BLaER1 (cell line): Measurements from ENCODE around the gene KAZN.

Experiments
- H3K27ac ChIP-seq: shearing (Covaris generic); formaldehyde crosslinking; 2 replicates; pipeline ENCODE4 v1.8.1; 2022
- H3K27me3 ChIP-seq: shearing (Covaris generic); formaldehyde crosslinking; 2 replicates; pipeline ENCODE4 v1.8.1; 2022
- H3K36me3 ChIP-seq: shearing (Covaris generic); formaldehyde crosslinking; 2 replicates; pipeline ENCODE4 v1.8.1; 2022
- H3K4me1 ChIP-seq: shearing (Covaris generic); formaldehyde crosslinking; 2 replicates; pipeline ENCODE4 v1.8.1; 2022
- H3K4me2 ChIP-seq: shearing (Covaris generic); formaldehyde crosslinking; 2 replicates; pipeline ENCODE4 v1.8.1; 2022
- H3K4me3 ChIP-seq: shearing (Covaris generic); formaldehyde crosslinking; 2 replicates; pipeline ENCODE4 v1.8.1; 2022
- H3K9ac ChIP-seq: shearing (Covaris generic); formaldehyde crosslinking; 2 replicates; pipeline ENCODE4 v1.8.1; 2022
- H3K9me3 ChIP-seq: shearing (Covaris generic); formaldehyde crosslinking; 2 replicates; pipeline ENCODE4 v1.8.1; 2022
- H4K20me1 ChIP-seq: shearing (Covaris generic); formaldehyde crosslinking; 2 replicates; pipeline ENCODE4 v1.8.1; 2022
- Cebpa-rat ChIP-seq: shearing (Covaris generic); IDR thresholded peaks from 2 replicates; pipeline ENCODE4 v1.8.1; 2022

Gene KAZN

GRCh38 chr1:15063783-15064182 lies 465.3 kb downstream of the KAZN start:
- Histone ChIP-seq H3K36me3 (peaks cover 73% of the 10 kb centered on the region), H3K9me3 (peaks cover 9% of the 10 kb centered on the region), H3K9ac (no peak overlapping the region), H3K27me3 (no peaks in the 10 kb centered on the region), H3K4me2 (no peak overlapping the region), H3K4me1 (peaks cover 13% of the 10 kb centered on the region), H3K27ac (no peak overlapping the region), H4K20me1 (no peaks in the 10 kb centered on the region), H3K4me3 (no peak overlapping the region)
- TF ChIP-seq Cebpa-rat = no peak

- Histone ChIP-seq H3K27me3 (no peaks in the 10 kb centered on the region), H3K27ac (no peak overlapping the region), H3K36me3 (peaks cover 69% of the 10 kb centered on the region), H4K20me1 (no peaks in the 10 kb centered on the region), H3K4me1 (peaks cover 13% of the 10 kb centered on the region), H3K4me2 (no peak overlapping the region), H3K9ac (no peak overlapping the region), H3K4me3 (no peak overlapping the region), H3K9me3 (peaks cover 9% of the 10 kb centered on the region)
- no peak for TF ChIP-seq Cebpa-rat
Observed at GRCh38 chr1:15064217-15064929, 465.9 kb downstream of the KAZN start.

GRCh38 chr1:15065291-15065690 lies 466.8 kb downstream of the KAZN start:
- peaks cover 9% of the 10 kb centered on the region for H3K9me3 ChIP-seq
- H4K20me1 ChIP-seq = no peaks in the 10 kb centered on the region
- H3K27ac ChIP-seq = no peak overlapping the region
- no peaks in the 10 kb centered on the region for H3K27me3 ChIP-seq
- no peak overlapping the region for H3K9ac ChIP-seq
- H3K4me2 ChIP-seq = peak overlapping the region; percentile 42; the same call in 1 of the 2 replicates
- peaks cover 13% of the 10 kb centered on the region for H3K4me1 ChIP-seq
- no peak for TF ChIP-seq Cebpa-rat
- H3K4me3 ChIP-seq = no peak overlapping the region
- H3K36me3 ChIP-seq = peaks cover 59% of the 10 kb centered on the region

GRCh38 chr1:15065736-15066135 lies 467.3 kb downstream of the KAZN start:
- Histone ChIP-seq H3K9me3 (peaks cover 9% of the 10 kb centered on the region), H3K36me3 (peaks cover 55% of the 10 kb centered on the region), H3K4me2 (peak overlapping the region; percentile 42), H3K27me3 (no peaks in the 10 kb centered on the region), H3K4me1 (peaks cover 13% of the 10 kb centered on the region), H3K4me3 (no peak overlapping the region), H3K27ac (no peak overlapping the region), H3K9ac (0 out of 2 replicates have a peak overlapping the region, but pooled peaks have one; percentile 15), H4K20me1 (no peaks in the 10 kb centered on the region)
- no peak for TF ChIP-seq Cebpa-rat

GRCh38 chr1:15066191-15066590 lies 467.7 kb downstream of the KAZN start:
- Histone ChIP-seq H3K4me3 (no peak overlapping the region), H3K9me3 (peaks cover 9% of the 10 kb centered on the region), H3K27ac (no peak overlapping the region), H3K4me1 (peaks cover 13% of the 10 kb centered on the region), H3K27me3 (no peaks in the 10 kb centered on the region), H3K36me3 (peaks cover 53% of the 10 kb centered on the region), H3K4me2 (peak overlapping the region; percentile 42), H4K20me1 (no peaks in the 10 kb centered on the region), H3K9ac (0 out of 2 replicates have a peak overlapping the region, but pooled peaks have one; percentile 15)
- no peak for TF ChIP-seq Cebpa-rat

GRCh38 chr1:15067148-15067547 lies 468.7 kb downstream of the KAZN start:
- Histone ChIP-seq H3K36me3 (peaks cover 44% of the 10 kb centered on the region), H3K4me2 (no peak overlapping the region), H3K27ac (no peak overlapping the region), H3K4me3 (no peak overlapping the region), H3K9me3 (peaks cover 4% of the 10 kb centered on the region), H3K9ac (no peak overlapping the region), H3K4me1 (peaks cover 13% of the 10 kb centered on the region), H3K27me3 (no peaks in the 10 kb centered on the region), H4K20me1 (no peaks in the 10 kb centered on the region)
- no peak for TF ChIP-seq Cebpa-rat

- H4K20me1 ChIP-seq = no peaks in the 10 kb centered on the region
- H3K9me3 ChIP-seq = no peaks in the 10 kb centered on the region
- no peak overlapping the region for H3K27ac ChIP-seq
- peaks cover 35% of the 10 kb centered on the region for H3K36me3 ChIP-seq
- no peaks in the 10 kb centered on the region for H3K27me3 ChIP-seq
- TF ChIP-seq Cebpa-rat = no peak
- H3K4me2 ChIP-seq = no peak overlapping the region
- peaks cover 13% of the 10 kb centered on the region for H3K4me1 ChIP-seq
- no peak overlapping the region for H3K4me3 ChIP-seq
- H3K9ac ChIP-seq = no peak overlapping the region
Observed at GRCh38 chr1:15068152-15068551, 469.7 kb downstream of the KAZN start.

GRCh38 chr1:15068997-15069396 lies 470.5 kb downstream of the KAZN start:
- Histone ChIP-seq H3K4me1 (peaks cover 13% of the 10 kb centered on the region), H3K4me2 (no peak overlapping the region), H3K27me3 (no peaks in the 10 kb centered on the region), H3K36me3 (peaks cover 26% of the 10 kb centered on the region), H3K9me3 (no peaks in the 10 kb centered on the region), H3K27ac (no peak overlapping the region), H4K20me1 (no peaks in the 10 kb centered on the region), H3K9ac (no peak overlapping the region), H3K4me3 (no peak overlapping the region)
- no peak for TF ChIP-seq Cebpa-rat

- no peak for TF ChIP-seq Cebpa-rat
- Histone ChIP-seq H3K27ac (no peak overlapping the region), H3K4me1 (peaks cover 12% of the 10 kb centered on the region), H3K4me2 (no peak overlapping the region), H4K20me1 (no peaks in the 10 kb centered on the region), H3K4me3 (no peak overlapping the region), H3K36me3 (peaks cover 14% of the 10 kb centered on the region), H3K9me3 (no peaks in the 10 kb centered on the region), H3K9ac (no peak overlapping the region), H3K27me3 (no peaks in the 10 kb centered on the region)
Observed at GRCh38 chr1:15070145-15070748, 471.8 kb downstream of the KAZN start.

GRCh38 chr1:15071936-15072335 lies 473.5 kb downstream of the KAZN start:
- Histone ChIP-seq H3K27me3 (no peaks in the 10 kb centered on the region), H3K4me2 (no peak overlapping the region), H3K4me3 (no peak overlapping the region), H3K4me1 (no peaks in the 10 kb centered on the region), H4K20me1 (no peaks in the 10 kb centered on the region), H3K36me3 (peaks cover 3% of the 10 kb centered on the region; the same call in 1 of the 2 replicates), H3K27ac (no peak overlapping the region), H3K9me3 (no peaks in the 10 kb centered on the region), H3K9ac (no peak overlapping the region)
- TF ChIP-seq Cebpa-rat = no peak
